HT1080 (cell line): Measurements from ENCODE around the gene GRM1. TPM values are rescaled to one million over a fixed set of nuclear protein-coding genes. Genes with fewer than 3 reads are reported as not detected.

Source experiments
- DNase-seq: peaks from one replicate; pipeline ENCODE4 v3.0.0-alpha.2; 2015; ENCODE audit warnings: low read depth
- polyA plus RNA-seq, 2 experiments: library from polyadenylated mRNA; depleted of rRNA; stranded (reverse); fragments of >200 nt; gene quantifications; 2 replicates each; pipeline ENCODE4 v1.2.3, GENCODE V29; 2015
- total RNA-seq: library from RNA; depleted of rRNA; stranded (reverse); fragments of >200 nt; shearing (Covaris generic); gene quantifications from 2 replicates; pipeline ENCODE4 v1.2.3, GENCODE V29; 2014; rRNA removed

The GRM1 gene
- total RNA-seq: 0.03 TPM in 1 of 2 replicates, not detected in the other
- not detected in 2 replicates for polyA plus RNA-seq (2015; cell fraction: cytosol; rRNA removed)
- polyA plus RNA-seq (2015; cell fraction: nucleus; rRNA removed): 0.04 TPM in 1 of 2 replicates, not detected in the other

GRCh38 chr6:146028851-146029572, at the start of gene GRM1:
Gene GRM1, plus strand, starts transcription at chr6:146029062. Its CDS starts 456 bp downstream, at chr6:146029518.
- no peak for DNase-seq

DNA sequence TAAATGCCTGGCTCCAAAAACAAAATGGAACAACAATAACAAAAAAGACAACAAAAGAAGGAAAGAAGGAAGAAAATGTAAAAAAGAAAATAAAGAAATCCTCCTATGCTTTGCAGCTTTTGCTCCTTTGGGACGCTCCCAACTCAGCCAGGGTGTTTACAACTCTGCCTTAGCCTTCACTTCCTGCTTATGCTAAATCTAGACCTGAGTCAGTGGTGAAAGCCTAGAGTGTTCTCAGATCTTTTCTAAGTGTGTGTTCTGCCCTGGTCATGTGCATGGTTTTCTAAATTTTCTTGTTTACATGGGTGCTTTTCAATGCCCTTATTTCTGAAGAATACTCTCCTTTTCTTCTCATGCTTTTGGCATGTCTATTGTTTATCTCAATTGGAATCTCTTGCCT, 19.5 kb upstream of the GRM1 start:
- no peak for DNase-seq

GRCh38 chr6:146014233-146014632, 14.6 kb upstream of the GRM1 start:
- DNase-seq: no peak

GRCh38 chr6:146017672-146018071, 11.2 kb upstream of the GRM1 start:
- DNase-seq: no peak

GRCh38 chr6:146026873-146027272, 2.0 kb upstream of the GRM1 start:
- DNase-seq: no peak

DNA sequence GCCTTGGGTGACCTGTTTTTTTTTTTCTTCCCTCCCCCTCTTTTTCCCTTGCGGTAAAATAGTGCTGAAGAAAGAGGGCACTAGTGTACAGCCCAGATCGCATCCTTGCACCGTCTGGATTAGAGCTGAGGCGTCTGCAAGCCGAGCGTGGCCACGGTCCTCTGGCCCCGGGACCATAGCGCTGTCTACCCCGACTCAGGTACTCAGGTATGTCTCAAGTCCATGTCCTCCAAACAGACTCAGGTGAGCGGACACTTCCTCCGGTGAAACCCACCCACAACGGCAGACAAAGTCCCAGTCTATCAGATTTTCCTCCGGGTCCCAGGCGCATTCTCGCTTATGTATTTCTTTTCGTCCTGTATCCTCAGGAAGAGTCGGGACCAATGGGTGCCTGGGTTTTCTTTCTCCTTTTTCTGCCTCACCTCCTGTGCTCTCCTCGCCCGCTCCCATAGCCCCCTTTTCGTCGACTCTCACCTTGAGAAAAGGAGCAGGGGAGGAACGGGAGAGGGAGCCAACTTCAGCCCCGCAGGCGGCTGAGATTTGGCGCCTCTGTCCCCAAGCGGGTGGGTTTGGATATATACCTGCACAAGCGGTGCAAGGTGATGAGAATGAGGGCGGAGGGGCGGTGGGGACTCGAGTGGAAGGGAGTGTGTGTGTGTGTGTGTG, 1.1 kb upstream of the GRM1 start:
- no peak for DNase-seq

GRCh38 chr6:146028252-146028795, 538 bp upstream of the GRM1 start:
- DNase-seq: peak; percentile 45

DNA sequence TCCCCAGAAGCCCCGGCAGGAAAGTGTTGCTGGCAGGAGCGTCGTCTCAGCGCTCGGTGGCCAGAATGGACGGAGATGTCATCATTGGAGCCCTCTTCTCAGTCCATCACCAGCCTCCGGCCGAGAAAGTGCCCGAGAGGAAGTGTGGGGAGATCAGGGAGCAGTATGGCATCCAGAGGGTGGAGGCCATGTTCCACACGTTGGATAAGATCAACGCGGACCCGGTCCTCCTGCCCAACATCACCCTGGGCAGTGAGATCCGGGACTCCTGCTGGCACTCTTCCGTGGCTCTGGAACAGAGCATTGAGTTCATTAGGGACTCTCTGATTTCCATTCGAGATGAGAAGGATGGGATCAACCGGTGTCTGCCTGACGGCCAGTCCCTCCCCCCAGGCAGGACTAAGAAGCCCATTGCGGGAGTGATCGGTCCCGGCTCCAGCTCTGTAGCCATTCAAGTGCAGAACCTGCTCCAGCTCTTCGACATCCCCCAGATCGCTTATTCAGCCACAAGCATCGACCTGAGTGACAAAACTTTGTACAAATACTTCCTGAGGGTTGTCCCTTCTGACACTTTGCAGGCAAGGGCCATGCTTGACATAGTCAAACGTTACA, 817 bp downstream of the GRM1 start:
- DNase-seq: no peak

GRCh38 chr6:146032387-146032786, 3.5 kb downstream of the GRM1 start:
- no peak for DNase-seq

DNA sequence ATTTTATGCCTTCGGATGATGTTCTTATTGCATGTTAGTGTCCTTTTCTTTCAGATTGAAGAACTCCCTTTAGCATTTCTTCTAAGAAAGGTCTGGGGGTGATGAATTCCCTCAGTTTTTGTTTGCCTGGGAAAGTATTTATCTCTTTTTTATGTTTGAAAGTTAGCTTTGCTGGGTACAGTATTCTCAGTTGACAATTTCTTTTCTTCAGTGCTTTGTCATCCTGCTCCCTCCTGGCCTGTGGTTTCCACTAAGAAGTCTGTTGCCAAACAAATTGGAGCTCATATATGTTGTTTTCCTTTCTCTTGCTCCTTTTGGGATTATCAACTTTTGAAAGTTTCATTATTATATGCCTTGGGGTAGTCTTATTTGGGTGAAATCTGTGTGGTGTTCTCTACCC, 11.5 kb downstream of the GRM1 start:
- DNase-seq: no peak

GRCh38 chr6:146041282-146041681, 12.4 kb downstream of the GRM1 start:
- peak; percentile 35 for DNase-seq

GRCh38 chr6:146047371-146047770, 18.5 kb downstream of the GRM1 start:
- no peak for DNase-seq

- no peak for DNase-seq
Observed at GRCh38 chr6:146050168-146050567, 21.3 kb downstream of the GRM1 start.

DNA sequence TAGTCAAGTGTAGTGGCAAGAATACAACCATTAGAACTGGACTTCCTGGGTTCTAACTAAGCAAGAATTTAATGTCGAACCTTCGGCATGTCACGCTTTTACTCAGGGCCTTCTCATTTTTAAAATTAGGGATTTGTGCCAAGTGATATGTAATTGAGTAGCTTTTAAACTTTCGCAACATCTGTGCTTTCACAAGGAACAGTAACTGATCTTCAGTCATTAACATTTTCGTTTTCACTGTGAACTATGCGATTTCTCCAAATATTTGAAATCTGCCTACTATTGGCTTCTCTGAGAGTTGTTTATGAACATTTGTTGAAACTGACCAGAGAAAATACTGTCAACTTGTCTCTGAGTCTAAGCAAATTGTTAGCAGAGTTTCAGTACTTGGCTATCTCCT, 27.6 kb downstream of the GRM1 start:
- no peak for DNase-seq

- no peak for DNase-seq
Observed at GRCh38 chr6:146065690-146066089, 36.8 kb downstream of the GRM1 start.

DNA sequence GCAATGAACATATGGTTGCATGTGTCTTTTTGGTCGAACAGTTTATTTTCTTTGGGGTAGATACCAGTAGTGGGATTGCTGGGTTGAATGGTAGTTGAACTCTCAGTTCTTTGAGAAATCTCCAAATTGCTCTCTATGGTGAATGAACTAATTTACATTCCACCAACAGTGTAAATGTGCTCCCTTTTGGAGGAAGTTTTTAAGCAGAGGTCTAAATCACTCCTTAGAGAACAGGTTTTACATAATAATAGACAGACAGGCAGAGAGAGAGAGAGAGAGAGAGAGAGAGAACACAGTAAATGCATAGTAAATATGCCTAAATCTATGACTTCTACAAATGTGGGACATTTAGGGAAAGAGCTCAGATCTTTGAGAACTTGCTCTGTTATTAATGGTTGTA, 37.6 kb downstream of the GRM1 start:
- no peak for DNase-seq

- DNase-seq: no peak
Observed at GRCh38 chr6:146071781-146072180, 42.9 kb downstream of the GRM1 start.

DNA sequence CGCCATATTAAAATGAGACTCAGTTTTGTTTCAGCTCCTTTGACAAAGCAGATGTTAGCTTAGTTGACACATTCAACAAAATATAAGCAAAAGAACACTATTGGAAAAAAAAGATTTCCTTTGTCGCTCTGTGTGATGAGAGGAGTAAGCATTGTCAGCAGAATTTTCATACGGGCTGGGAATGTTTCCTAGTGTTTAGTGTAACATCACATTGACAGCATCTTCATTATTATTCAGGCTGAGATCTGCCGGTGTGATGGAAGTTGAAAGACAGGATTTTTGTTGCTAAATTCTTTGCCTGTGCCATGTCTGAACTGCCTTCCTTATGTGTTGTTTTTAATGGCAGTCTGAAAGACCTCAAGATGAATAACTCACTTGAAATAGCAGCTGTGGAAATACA, 49.1 kb downstream of the GRM1 start:
- no peak for DNase-seq

DNA sequence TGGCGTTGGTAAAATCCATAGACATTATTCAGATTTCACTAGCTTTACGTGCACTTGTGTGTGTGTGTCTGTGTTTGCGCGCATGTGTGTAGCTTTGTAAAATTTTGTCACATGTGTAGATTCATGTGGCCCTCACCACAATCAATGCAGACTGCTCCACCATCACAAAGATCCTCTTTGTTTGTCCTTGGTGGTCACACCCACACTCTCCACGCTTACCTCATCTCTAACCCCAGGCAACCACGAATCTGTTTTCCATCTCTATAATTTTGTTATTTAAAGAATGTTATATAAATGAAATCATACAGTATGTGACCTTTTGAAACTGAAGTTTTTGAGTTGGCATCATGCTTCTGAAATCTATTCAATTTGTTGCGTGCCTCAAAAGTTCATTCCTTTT, 58.5 kb downstream of the GRM1 start:
- DNase-seq: no peak

- DNase-seq: peak; percentile 79
Observed at GRCh38 chr6:146090474-146090873, 61.6 kb downstream of the GRM1 start.

DNA sequence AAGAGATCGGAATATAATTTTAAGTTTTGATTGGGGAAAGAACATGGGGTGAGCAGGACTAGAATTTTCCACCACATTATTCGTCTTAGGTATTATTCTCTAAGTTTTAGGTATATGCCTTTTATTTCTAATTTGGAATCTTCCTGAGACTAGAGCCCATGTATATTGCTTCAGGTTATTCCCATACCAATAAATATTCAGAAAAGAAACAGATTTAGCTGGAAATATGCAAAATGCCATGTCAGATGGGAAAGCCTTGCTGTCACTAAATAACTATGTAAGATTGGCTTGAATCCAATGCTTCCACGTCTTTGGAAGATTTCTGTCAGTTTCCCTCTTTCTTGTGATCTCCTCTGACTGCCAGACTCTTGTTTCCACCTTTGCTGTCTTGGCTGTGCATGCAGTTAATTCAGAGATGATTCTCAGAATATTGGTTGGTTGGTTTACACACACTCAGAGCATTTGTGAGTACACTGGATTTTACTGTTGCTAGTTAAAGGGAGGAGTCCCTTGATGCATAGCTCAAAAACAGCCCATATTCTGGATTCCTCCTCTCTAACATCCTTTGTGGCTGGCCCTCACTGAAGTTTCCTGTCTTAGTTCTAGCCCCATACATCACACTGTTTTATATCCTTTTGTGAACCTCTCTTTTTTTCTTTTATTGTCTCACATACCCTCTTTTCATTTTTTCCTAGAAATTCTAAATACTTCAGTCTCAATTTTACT, 64.3 kb downstream of the GRM1 start:
- no peak for DNase-seq
